Measurements from ENCODE around the gene HSPB3.

DNA sequence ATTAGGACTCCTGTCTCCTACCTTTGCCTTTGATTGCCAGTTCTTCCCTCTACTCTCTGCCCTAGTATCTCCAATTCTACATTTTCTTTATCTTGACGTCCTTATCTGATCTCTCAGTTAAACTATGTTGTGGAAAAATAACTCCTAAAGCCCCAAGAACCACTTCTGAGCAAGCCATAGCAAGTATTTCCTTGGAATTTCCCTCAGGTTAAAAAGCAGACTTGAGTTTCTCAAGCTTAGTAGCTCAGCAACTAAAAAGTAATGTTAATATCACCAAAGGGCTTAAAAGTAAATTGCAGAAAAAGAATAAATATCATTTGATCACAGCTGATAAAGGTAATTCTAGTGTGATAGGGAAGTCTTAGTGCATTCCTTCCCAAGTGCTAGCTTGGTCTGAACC, 13.2 kb upstream of the HSPB3 start:
- TF ChIP-seq, protein P1, sequence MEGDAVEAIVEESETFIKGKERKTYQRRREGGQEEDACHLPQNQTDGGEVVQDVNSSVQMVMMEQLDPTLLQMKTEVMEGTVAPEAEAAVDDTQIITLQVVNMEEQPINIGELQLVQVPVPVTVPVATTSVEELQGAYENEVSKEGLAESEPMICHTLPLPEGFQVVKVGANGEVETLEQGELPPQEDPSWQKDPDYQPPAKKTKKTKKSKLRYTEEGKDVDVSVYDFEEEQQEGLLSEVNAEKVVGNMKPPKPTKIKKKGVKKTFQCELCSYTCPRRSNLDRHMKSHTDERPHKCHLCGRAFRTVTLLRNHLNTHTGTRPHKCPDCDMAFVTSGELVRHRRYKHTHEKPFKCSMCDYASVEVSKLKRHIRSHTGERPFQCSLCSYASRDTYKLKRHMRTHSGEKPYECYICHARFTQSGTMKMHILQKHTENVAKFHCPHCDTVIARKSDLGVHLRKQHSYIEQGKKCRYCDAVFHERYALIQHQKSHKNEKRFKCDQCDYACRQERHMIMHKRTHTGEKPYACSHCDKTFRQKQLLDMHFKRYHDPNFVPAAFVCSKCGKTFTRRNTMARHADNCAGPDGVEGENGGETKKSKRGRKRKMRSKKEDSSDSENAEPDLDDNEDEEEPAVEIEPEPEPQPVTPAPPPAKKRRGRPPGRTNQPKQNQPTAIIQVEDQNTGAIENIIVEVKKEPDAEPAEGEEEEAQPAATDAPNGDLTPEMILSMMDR (conservative IDR thresholded peaks at IDR 0.05; ENCODE audit: low read depth, low read length) = no peak
- no peak for TF ChIP-seq POLR2A (IDR thresholded peaks at IDR 0.05; ENCODE audit: low read depth, low read length)
- no peak for TF ChIP-seq RFX5 (IDR thresholded peaks at IDR 0.05; ENCODE audit: low read depth, low read length)
- TF ChIP-seq RAD21 (IDR thresholded peaks at IDR 0.05; ENCODE audit: low read length) = no peak
- TF ChIP-seq, protein P2, sequence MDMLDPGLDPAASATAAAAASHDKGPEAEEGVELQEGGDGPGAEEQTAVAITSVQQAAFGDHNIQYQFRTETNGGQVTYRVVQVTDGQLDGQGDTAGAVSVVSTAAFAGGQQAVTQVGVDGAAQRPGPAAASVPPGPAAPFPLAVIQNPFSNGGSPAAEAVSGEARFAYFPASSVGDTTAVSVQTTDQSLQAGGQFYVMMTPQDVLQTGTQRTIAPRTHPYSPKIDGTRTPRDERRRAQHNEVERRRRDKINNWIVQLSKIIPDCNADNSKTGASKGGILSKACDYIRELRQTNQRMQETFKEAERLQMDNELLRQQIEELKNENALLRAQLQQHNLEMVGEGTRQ (IDR thresholded peaks at IDR 0.05; ENCODE audit: low read depth, low read length) = no peak
- no peak for TF ChIP-seq CHD1 (IDR thresholded peaks at IDR 0.05; ENCODE audit: low read depth, low read length)
